Effector memory CD8-positive, alpha-beta T cell (primary cell): ENCODE data around the gene ZNF385D.

Source experiments
- ATAC-seq: fragments of 150-1000 bp; cut with Tn5 transposase; replicated peaks from 2 replicates; pipeline ENCODE4 v1.10.0; 2021; ENCODE audit warnings: mild to moderate bottlenecking, moderate library complexity
- DNase-seq, 3 experiments: peaks; one replicate each; pipeline ENCODE4 v3.0.0; 2021
- H3K27ac Mint-ChIP-seq, 2 donors: one replicate each; pipeline ENCODE4 v1.8.0; 2022; ENCODE audit warnings: mild to moderate bottlenecking in 2 of 2, mixed read lengths in 2 of 2, moderate library complexity in 2 of 2
- H3K27me3 Mint-ChIP-seq, 2 donors: one replicate each; pipeline ENCODE4 v1.8.0; 2022; ENCODE audit warnings: mixed read lengths in 2 of 2
- H3K36me3 Mint-ChIP-seq: one replicate; pipeline ENCODE4 v1.8.0; 2022; ENCODE audit warnings: mild to moderate bottlenecking, moderate library complexity, mixed read lengths; ENCODE audit not compliant: insufficient read depth
- H3K4me1 Mint-ChIP-seq, 2 donors: one replicate each; pipeline ENCODE4 v1.8.0; 2022; ENCODE audit warnings: low read depth in 2 of 2, mixed read lengths in 2 of 2
- H3K4me3 Mint-ChIP-seq, 2 donors: one replicate each; pipeline ENCODE4 v1.8.0; 2022; ENCODE audit warnings: mild to moderate bottlenecking in 2 of 2, mixed read lengths in 2 of 2, moderate library complexity in 2 of 2
- H3K9me3 Mint-ChIP-seq, 2 donors: one replicate each; pipeline ENCODE4 v1.8.0; 2022; ENCODE audit warnings: mixed read lengths in 2 of 2

The ZNF385D gene

DNA sequence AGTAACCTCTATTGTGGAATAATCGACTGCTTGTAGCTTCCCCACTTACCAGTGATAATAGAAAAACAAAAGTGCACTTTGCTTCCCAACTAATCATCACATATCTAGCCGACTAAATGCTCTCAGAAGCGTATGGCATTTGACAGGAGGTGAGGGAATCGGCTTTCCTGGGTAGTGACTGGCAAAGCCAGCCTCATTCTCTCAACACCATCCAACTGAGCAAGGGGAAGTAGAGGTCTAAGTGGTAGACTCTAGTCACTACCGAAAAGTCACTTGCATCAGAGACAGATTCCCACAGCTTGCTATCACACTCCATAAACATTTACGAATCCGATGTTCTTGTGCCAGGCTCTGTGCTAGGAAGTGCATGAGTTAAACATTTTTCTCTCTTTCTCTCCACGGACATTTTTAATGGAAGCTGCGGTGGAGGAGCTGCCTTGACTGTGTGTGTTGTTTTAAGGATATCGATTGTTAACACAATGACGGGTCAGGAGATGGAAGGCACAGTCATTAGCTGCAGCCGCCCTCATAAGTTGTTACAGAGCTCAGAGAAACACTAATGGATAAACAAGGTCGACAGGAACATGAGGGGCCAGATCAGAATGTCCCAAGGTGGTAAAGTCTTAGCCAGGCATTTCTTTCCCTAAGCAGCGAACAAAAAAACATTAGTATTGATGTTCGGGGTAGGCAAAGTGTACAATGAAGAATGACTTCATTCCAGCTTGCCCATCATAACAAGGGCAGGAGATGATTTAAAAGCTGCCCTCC, 11.9 kb downstream of the ZNF385D start:
- peaks cover 9 to 28% of the 10 kb centered on the region in 2 donors for H3K9me3 Mint-ChIP-seq
- no peaks in the 10 kb centered on the region for H3K4me1 Mint-ChIP-seq
- no peak overlapping the region for H3K4me3 Mint-ChIP-seq
- DNase-seq (no peak), ATAC-seq (no peak)
- no peaks in the 10 kb centered on the region for H3K27me3 Mint-ChIP-seq
- no peaks in the 10 kb centered on the region for H3K36me3 Mint-ChIP-seq
- no peak overlapping the region for H3K27ac Mint-ChIP-seq

DNA sequence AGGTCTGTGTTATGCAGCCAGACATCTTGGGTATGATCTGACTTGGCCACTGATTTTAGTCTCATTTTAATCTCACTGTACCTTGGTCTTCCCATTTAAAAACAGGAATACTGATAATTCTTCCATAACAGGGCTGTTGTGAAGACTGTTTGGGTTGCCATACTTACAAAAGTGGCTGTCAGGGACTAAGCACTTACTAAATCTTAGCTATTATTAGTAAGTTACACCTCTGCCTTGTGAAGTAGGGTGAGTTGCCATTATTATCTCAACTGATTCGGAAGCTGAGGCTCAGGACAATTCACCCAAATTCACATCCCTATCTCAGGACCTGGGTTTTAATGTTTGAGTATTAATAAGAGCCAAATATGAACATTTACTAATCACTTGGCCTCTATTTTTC, 12.7 kb downstream of the ZNF385D start:
- H3K9me3 Mint-ChIP-seq, result peaks cover 9 to 28% of the 10 kb centered on the region in 2 donors
- ATAC-seq (no peak), DNase-seq (no peak)
- no peak overlapping the region for H3K4me3 Mint-ChIP-seq
- H3K36me3 Mint-ChIP-seq, result no peaks in the 10 kb centered on the region
- no peak overlapping the region for H3K27ac Mint-ChIP-seq
- no peaks in the 10 kb centered on the region for H3K4me1 Mint-ChIP-seq
- H3K27me3 Mint-ChIP-seq, result no peaks in the 10 kb centered on the region

DNA sequence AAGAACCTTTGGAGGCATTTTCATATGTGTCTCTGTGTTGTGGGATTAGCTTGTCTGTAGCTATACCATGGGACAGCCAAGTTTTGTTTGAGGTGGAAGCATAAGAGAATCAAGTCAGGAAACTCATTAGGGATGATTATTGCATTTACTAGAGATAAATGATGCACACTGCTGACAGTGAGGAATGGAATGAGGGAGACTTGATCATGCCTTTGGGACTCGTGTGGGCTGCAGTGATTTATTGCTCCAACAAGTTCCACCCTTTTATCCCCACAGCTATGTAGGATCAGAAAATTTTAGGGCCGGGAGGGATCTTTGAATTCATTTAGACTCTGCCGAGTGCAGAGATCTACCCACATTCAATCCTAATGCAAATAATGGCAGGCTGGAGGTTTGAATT, 16.3 kb downstream of the ZNF385D start:
- DNase-seq, result no peak
- no peaks in the 10 kb centered on the region for H3K36me3 Mint-ChIP-seq
- peaks cover 8 to 11% of the 10 kb centered on the region in 2 donors for H3K9me3 Mint-ChIP-seq
- no peak overlapping the region for H3K4me3 Mint-ChIP-seq
- H3K27me3 Mint-ChIP-seq, result no peaks in the 10 kb centered on the region
- no peak for ATAC-seq
- no peaks in the 10 kb centered on the region for H3K4me1 Mint-ChIP-seq
- H3K27ac Mint-ChIP-seq, result no peak overlapping the region

DNA sequence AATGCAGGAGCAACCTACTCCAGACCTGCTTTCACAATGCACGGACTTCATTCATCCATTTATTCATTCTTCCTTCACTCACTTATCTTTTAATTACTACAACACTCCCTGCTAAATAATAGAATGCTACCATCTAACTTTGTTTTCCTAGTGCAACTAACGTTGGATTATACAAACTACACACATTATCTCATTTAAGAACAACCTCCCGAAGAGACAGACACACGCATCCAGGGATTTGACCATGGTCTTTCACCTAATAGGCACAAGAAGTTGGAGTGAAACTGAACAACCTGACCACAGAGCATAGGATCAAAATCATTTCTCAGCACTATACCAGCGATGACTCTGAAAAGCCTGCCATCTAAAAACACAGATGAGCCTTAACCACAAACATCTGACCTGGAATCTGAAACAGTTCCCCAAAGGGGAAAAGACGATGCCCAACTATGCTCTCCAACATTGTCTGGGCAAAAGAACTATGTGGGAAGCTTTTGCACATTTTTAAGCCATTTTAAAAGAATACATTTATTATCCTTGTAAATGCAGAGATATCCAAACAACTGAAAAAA, 21.0 kb downstream of the ZNF385D start:
- peaks cover 5 to 25% of the 10 kb centered on the region in 2 donors for H3K9me3 Mint-ChIP-seq
- no peak for ATAC-seq

DNA sequence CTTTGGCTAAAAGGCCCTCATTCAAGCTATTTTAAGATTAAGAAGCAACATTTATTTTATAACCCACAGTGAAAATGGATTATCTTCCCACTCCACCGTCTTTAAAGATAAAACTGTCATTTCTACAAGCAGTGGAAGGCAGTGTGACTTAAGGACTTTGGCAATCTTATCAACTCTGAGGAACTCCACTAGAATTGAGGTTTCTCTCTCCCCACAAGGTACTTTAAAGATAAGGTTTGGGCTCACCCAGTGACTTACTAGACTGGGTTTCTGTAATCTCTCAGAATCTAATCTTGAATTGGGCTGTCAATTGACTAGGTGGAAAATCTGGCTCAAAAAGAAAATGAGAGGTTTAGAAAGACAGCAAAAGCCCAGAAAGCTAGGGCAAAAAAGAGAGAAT, 21.7 kb downstream of the ZNF385D start:
- no peak for ATAC-seq
- Mint-ChIP-seq H3K4me3 (no peak overlapping the region), H3K27ac (no peak overlapping the region), H3K27me3 (no peaks in the 10 kb centered on the region), H3K36me3 (no peaks in the 10 kb centered on the region), H3K4me1 (no peaks in the 10 kb centered on the region), H3K9me3 (peaks cover 8 to 28% of the 10 kb centered on the region in 2 donors)
- no peak for DNase-seq

More for the DNA sequence above, 21.0 kb downstream of the ZNF385D start:
- Mint-ChIP-seq H3K4me1 (no peaks in the 10 kb centered on the region), H3K4me3 (no peak overlapping the region), H3K36me3 (no peaks in the 10 kb centered on the region), H3K27ac (no peak overlapping the region), H3K27me3 (no peaks in the 10 kb centered on the region)
- DNase-seq, result no peak

DNA sequence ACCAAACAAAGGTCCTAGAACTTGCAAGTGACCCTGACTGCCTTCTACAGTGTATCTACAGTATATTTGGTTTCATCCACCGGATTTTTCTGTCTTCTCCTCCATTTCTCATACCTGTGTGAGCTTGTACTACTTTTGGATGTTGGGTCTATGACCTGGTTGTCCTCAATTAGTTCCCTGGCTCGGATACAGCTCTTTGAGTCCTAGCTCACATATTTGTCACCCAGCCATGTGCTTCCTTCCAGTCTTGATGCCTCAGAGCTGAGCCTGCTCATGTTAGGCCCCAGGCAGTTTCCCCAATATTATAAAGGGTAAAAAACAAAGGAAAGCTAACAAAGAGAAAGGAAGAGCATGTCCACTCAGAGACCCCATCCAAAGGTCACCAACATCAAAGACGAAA, 28.2 kb downstream of the ZNF385D start:
- no peaks in the 10 kb centered on the region for H3K27me3 Mint-ChIP-seq
- H3K4me3 Mint-ChIP-seq, result no peak overlapping the region
- ATAC-seq (no peak), DNase-seq (no peak)
- H3K27ac Mint-ChIP-seq, result no peak overlapping the region
- no peaks in the 10 kb centered on the region for H3K36me3 Mint-ChIP-seq
- H3K9me3 Mint-ChIP-seq, result peaks cover 11 to 37% of the 10 kb centered on the region in 2 donors
- no peaks in the 10 kb centered on the region for H3K4me1 Mint-ChIP-seq

DNA sequence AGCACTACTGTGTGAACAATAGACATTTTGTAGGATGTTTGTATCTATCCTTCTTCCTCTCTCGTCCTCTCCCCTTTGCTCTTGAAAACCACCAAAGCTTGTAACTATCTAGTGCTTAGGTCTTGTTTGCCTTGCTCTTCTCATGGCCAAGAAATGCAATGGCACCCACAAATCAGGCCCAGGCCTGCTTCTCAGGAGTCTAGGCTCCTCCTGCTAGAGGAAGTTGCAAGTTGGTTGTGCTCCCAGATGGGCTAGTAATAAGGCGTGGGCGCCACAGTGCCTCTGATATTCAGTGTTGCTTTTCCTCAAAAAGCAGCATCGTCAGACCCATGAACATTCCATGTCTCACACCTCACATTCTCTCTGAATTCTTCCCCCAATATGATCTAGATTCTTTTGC, 28.7 kb downstream of the ZNF385D start:
- no peaks in the 10 kb centered on the region for H3K27me3 Mint-ChIP-seq
- H3K4me1 Mint-ChIP-seq, result no peaks in the 10 kb centered on the region
- peaks cover 11 to 37% of the 10 kb centered on the region in 2 donors for H3K9me3 Mint-ChIP-seq
- no peaks in the 10 kb centered on the region for H3K36me3 Mint-ChIP-seq
- DNase-seq (no peak), ATAC-seq (no peak)
- no peak overlapping the region for H3K27ac Mint-ChIP-seq
- H3K4me3 Mint-ChIP-seq, result no peak overlapping the region

DNA sequence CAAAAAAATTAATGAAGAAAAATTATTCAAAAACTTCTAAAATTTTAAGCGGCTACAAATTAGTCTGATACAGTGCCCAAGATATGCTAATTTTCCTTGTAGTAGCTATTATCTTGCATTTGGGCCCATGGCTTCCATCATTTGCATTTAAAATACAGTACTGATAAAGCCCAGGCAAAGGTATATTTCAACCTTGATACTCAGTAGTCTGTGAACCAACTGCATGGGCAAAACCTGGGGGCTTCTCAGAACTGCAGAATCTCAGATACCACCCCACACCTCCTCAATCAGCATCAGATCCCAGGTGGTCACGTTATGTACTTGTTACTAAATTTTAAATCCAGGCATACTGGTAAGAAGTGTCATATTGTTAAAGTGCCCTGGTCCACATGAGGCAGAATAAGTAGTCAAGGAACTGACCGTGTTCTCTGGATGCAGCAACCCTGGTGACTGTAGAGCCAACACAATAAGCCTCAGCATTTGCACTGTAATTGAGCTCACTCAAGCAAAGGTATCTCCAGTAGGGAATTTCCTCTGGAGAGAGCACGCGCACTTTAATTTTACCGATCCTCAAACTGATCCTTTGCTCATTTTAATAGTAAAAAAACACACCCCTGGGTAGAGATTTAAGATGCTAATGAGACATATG, 31.9 kb downstream of the ZNF385D start:
- no peak for DNase-seq
- Mint-ChIP-seq H3K36me3 (no peaks in the 10 kb centered on the region), H3K4me1 (no peaks in the 10 kb centered on the region), H3K9me3 (peaks cover 12 to 26% of the 10 kb centered on the region in 2 donors), H3K4me3 (no peak overlapping the region), H3K27ac (no peak overlapping the region), H3K27me3 (no peaks in the 10 kb centered on the region)
- ATAC-seq, result no peak

DNA sequence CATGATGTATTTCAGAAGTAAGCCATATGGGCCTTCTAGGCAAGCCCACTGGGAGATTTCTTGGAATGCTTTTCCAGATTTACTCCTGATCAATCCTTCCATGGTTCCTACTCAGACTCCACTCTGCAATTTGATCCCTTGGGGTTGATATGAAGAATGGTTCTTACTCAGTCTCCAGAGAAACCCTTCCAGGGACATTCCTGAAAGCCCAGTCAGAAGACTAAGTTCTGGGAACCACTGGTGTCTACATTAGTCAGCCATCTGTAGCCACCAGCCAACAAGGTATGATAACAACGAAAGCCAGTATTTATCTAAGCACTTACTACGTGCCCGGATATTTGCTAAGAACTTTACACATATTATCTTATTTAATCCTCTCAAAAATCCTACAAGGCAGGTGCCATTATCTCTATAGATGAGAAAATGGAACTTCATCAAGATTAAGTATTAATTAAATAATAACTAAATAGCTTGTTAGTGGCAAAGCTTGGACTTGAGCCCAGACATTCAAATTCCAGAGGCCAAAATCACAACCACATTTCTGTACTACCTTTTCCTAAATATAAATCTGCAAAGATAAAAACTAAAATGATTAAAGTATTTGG, 32.7 kb downstream of the ZNF385D start:
- H3K27me3 Mint-ChIP-seq, result no peaks in the 10 kb centered on the region
- no peak for DNase-seq

DNA sequence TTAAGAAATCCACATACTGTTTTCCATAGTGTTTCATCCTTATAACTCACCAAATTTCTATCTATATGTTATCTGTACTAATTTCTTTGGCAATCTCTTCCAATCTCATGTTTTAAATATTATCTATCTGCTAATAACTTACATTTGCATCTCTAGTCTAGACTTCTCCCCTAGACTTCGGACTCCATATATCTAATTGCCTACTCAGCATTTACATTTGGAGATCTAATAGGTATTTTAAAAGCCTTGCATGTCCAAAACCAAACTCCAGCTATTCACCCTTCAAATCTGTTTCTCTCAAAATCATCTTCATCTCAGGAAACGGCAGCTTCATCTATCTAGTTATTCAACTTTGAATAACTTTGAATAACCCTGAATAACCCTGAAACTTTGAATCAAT, 35.3 kb downstream of the ZNF385D start:
- no peak overlapping the region for H3K4me3 Mint-ChIP-seq
- H3K9me3 Mint-ChIP-seq, result peaks cover 10 to 20% of the 10 kb centered on the region in 2 donors
- no peak overlapping the region for H3K27ac Mint-ChIP-seq
- ATAC-seq, result no peak
- H3K4me1 Mint-ChIP-seq, result no peaks in the 10 kb centered on the region
- no peaks in the 10 kb centered on the region for H3K27me3 Mint-ChIP-seq
- no peak for DNase-seq
- H3K36me3 Mint-ChIP-seq, result no peaks in the 10 kb centered on the region

More for the DNA sequence above, 32.7 kb downstream of the ZNF385D start:
- H3K4me3 Mint-ChIP-seq, result no peak overlapping the region
- no peak overlapping the region for H3K27ac Mint-ChIP-seq
- no peaks in the 10 kb centered on the region for H3K4me1 Mint-ChIP-seq
- ATAC-seq, result no peak
- no peaks in the 10 kb centered on the region for H3K36me3 Mint-ChIP-seq
- peaks cover 11 to 22% of the 10 kb centered on the region in 2 donors for H3K9me3 Mint-ChIP-seq

DNA sequence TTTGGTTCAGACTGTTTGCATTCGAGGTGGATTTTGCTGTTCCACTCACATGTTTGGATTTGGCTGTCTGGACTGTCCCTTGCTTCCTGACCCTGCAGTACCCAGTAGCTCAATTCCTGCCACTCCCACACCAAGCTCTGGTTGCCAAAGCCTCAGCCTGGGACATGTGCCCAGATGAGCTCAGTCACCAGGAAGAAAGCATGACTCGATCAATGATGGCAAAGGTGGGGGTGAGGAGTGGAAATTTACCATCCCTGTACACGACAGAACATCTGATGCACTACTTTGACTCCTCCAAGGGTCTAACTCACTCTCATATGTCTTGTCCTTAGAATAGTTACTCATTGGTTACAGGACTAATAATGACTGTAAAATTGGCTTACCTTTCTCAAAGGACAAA, 45.2 kb downstream of the ZNF385D start:
- Mint-ChIP-seq H3K36me3 (no peaks in the 10 kb centered on the region), H3K27ac (no peak overlapping the region), H3K9me3 (peaks cover 18 to 31% of the 10 kb centered on the region in 2 donors), H3K4me3 (no peak overlapping the region), H3K27me3 (no peaks in the 10 kb centered on the region), H3K4me1 (no peaks in the 10 kb centered on the region)
- DNase-seq, result no peak
- no peak for ATAC-seq

DNA sequence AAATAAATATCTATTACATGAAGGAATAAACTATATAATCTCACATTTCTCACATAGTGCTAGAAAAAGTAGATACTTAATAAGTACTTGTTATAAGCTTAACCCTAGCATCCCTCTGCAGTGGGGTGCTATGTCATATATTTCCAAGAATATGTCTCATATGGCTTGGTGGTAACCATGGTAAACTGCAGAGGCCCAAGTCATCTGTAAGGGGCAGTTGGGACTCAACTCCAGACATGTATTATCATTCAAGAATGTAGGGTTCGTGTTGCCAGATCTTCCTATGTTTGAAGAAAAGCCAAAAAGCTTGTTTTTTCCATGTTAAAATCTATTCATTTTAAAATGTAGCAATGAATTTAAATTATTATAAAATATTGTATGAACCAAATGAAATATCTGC, 46.2 kb downstream of the ZNF385D start:
- H3K4me3 Mint-ChIP-seq, result no peak overlapping the region
- H3K9me3 Mint-ChIP-seq, result peaks cover 16 to 31% of the 10 kb centered on the region in 2 donors
- H3K4me1 Mint-ChIP-seq, result no peaks in the 10 kb centered on the region
- ATAC-seq, result no peak
- no peaks in the 10 kb centered on the region for H3K27me3 Mint-ChIP-seq
- no peak for DNase-seq
- no peaks in the 10 kb centered on the region for H3K36me3 Mint-ChIP-seq
- no peak overlapping the region for H3K27ac Mint-ChIP-seq

DNA sequence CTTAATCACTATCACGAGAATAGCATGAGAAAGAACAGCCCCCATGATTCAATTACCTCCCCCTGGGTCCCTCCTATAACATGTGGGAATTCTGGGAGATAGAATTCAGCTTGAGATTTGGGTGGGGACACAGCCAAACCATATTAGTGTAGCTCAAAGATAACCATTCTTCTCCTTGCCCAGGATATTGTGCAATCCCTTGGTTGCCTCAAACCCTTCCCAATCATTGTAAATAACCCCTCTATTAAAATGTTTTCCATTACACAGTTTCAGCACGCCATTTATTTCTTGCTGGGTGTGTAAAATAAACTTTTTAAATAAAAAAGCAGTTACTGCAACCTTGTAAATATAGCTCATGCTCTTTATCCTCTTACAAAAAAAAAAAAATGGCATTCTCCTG, 47.7 kb downstream of the ZNF385D start:
- DNase-seq, result no peak
- H3K9me3 Mint-ChIP-seq, result peaks cover 16 to 31% of the 10 kb centered on the region in 2 donors
- no peak overlapping the region for H3K27ac Mint-ChIP-seq
- no peak for ATAC-seq
- H3K4me3 Mint-ChIP-seq, result no peak overlapping the region
- no peaks in the 10 kb centered on the region for H3K27me3 Mint-ChIP-seq
- no peaks in the 10 kb centered on the region for H3K4me1 Mint-ChIP-seq
- no peaks in the 10 kb centered on the region for H3K36me3 Mint-ChIP-seq
